Measurements from ENCODE around the gene SCRN1.

SCRN1 gene

GRCh38 chr7:29894256-29894655 lies 95.3 kb downstream of the SCRN1 start:
- no peak for TF ChIP-seq REST (IDR thresholded peaks at IDR 0.05; ENCODE audit: insufficient replicate concordance, low read depth)
- no peak overlapping the region for H3K27ac ChIP-seq (replicated peaks)
- DNase-seq (ENCODE audit: low read depth in 1 of 2, low spot score in 1 of 2): no peak
- H3K4me3 ChIP-seq (replicated peaks; ENCODE audit: insufficient read depth, low read length): no peak overlapping the region
- H3K27me3 ChIP-seq (ENCODE audit: insufficient read depth, poor library complexity, severe bottlenecking): no peaks in the 10 kb centered on the region

GRCh38 chr7:29893351-29893965 lies 96.1 kb downstream of the SCRN1 start:
- Histone ChIP-seq H3K4me3 (replicated peaks; ENCODE audit: insufficient read depth, low read length) (no peak overlapping the region), H3K27me3 (ENCODE audit: insufficient read depth, poor library complexity, severe bottlenecking) (no peaks in the 10 kb centered on the region), H3K27ac (replicated peaks) (no peak overlapping the region)
- no peak for TF ChIP-seq REST (IDR thresholded peaks at IDR 0.05; ENCODE audit: insufficient replicate concordance, low read depth)
- no peak for TF ChIP-seq CTCF (IDR thresholded peaks at IDR 0.05; ENCODE audit: insufficient read depth, low read length)
- no peak for TF ChIP-seq SPI1 (IDR thresholded peaks at IDR 0.05; ENCODE audit: borderline replicate concordance, low read depth)
- no peak for TF ChIP-seq GABPA (IDR thresholded peaks at IDR 0.05; ENCODE audit: low read depth)
- TF ChIP-seq POLR2AphosphoS5 (IDR thresholded peaks at IDR 0.05; ENCODE audit: low read depth): no peak
- no peak for DNase-seq (ENCODE audit: low read depth in 1 of 2, low spot score in 1 of 2)

- Histone ChIP-seq H3K27ac (replicated peaks) (no peak overlapping the region), H3K27me3 (ENCODE audit: insufficient read depth, poor library complexity, severe bottlenecking) (no peaks in the 10 kb centered on the region), H3K4me3 (replicated peaks; ENCODE audit: insufficient read depth, low read length) (no peak overlapping the region)
- DNase-seq (ENCODE audit: low read depth in 1 of 2, low spot score in 1 of 2): no peak
- TF ChIP-seq REST (IDR thresholded peaks at IDR 0.05; ENCODE audit: insufficient replicate concordance, low read depth) (no peak), POLR2AphosphoS5 (IDR thresholded peaks at IDR 0.05; ENCODE audit: low read depth) (no peak), GABPA (IDR thresholded peaks at IDR 0.05; ENCODE audit: low read depth) (no peak), SPI1 (IDR thresholded peaks at IDR 0.05; ENCODE audit: borderline replicate concordance, low read depth) (no peak), CTCF (IDR thresholded peaks at IDR 0.05; ENCODE audit: insufficient read depth, low read length) (no peak)
These were observed 97.4 kb downstream of the SCRN1 start for GRCh38 chr7:29892231-29892630.
